Liver (tissue), 9 donors: ENCODE measurements around the gene ZSWIM1. TPM values are rescaled to one million over a fixed set of nuclear protein-coding genes. Genes with fewer than 3 reads are reported as not detected.

Experiments used
- DNase-seq: peaks from one replicate; pipeline ENCODE4 v3.0.0-alpha.2; 2017; ENCODE audit warnings: low spot score
- H3K27ac ChIP-seq, 2 donors: one replicate each; pipeline ENCODE4 v1.7.0; 2013; ENCODE audit warnings: inconsistent platforms in 2 of 2, low read length in 2 of 2, control low read depth in 1 of 2, low read depth in 1 of 2, mild to moderate bottlenecking in 1 of 2
- H3K27me3 ChIP-seq, 4 donors: one replicate each; pipeline versions ENCODE4 v1.6.1 to v1.7.0; 2013; ENCODE audit warnings: low read length in 3 of 4, inconsistent platforms in 1 of 4, mild to moderate bottlenecking in 1 of 4, moderate library complexity in 1 of 4; ENCODE audit not compliant: control insufficient read depth in 4 of 4, insufficient read depth in 4 of 4
- H3K36me3 ChIP-seq, 4 donors: one replicate each; pipeline versions ENCODE4 v1.6.1 to v1.7.0; 2013; ENCODE audit warnings: low read length in 3 of 4, mild to moderate bottlenecking in 3 of 4, low read depth in 1 of 4, moderate library complexity in 1 of 4; ENCODE audit not compliant: control insufficient read depth in 4 of 4, insufficient read depth in 3 of 4
- H3K4me1 ChIP-seq, 4 donors: one replicate each; pipeline versions ENCODE4 v1.6.1 to v1.7.0; 2013; ENCODE audit warnings: low read length in 3 of 4, mild to moderate bottlenecking in 3 of 4, moderate library complexity in 1 of 4; ENCODE audit not compliant: control insufficient read depth in 4 of 4, insufficient read depth in 4 of 4
- H3K4me3 ChIP-seq, 3 donors: one replicate each; pipeline versions ENCODE4 v1.6.1 to v1.7.0; 2013; ENCODE audit warnings: low read length in 3 of 3, control low read depth in 1 of 3, low read depth in 1 of 3, mild to moderate bottlenecking in 1 of 3
- H3K9ac ChIP-seq, 2 donors: one replicate each; pipeline ENCODE4 v1.7.0; 2013; ENCODE audit warnings: low read length in 2 of 2, mild to moderate bottlenecking in 2 of 2, moderate library complexity in 2 of 2, control low read depth in 1 of 2, low read depth in 1 of 2
- H3K9me3 ChIP-seq, 4 donors: one replicate each; pipeline versions ENCODE4 v1.6.1 to v1.7.0; 2013; ENCODE audit warnings: low read length in 3 of 4; ENCODE audit not compliant: control insufficient read depth in 4 of 4
- EGR1 ChIP-seq, 2 donors: IDR thresholded peaks; 2 replicates each; pipeline ENCODE4 v1.6.1; 2016 to 2018; ENCODE audit warnings: antibody characterized with exemption in 2 of 2, low read depth in 2 of 2
- FOXA1 ChIP-seq: IDR thresholded peaks from 2 replicates; pipeline ENCODE4 v1.6.1; 2016; ENCODE audit warnings: antibody characterized with exemption
- FOXA2 ChIP-seq: IDR thresholded peaks from 2 replicates; pipeline ENCODE4 v1.6.1; 2016; ENCODE audit warnings: antibody characterized with exemption
- GABPA ChIP-seq, 2 donors: IDR thresholded peaks in 1 of 2; conservative IDR thresholded peaks in 1 of 2; 2 replicates each; pipeline ENCODE4 v1.6.1; 2016; ENCODE audit warnings: antibody characterized with exemption in 2 of 2, mild to moderate bottlenecking in 1 of 2, moderate library complexity in 1 of 2
- HNF4A ChIP-seq, 2 donors: conservative IDR thresholded peaks; 2 replicates each; pipeline ENCODE4 v1.6.1; 2016; ENCODE audit warnings: antibody characterized with exemption in 2 of 2, mild to moderate bottlenecking in 2 of 2
- NR2F2 ChIP-seq: IDR thresholded peaks from 2 replicates; pipeline ENCODE4 v1.6.1; 2016; ENCODE audit warnings: antibody characterized with exemption
- RAD21 ChIP-seq, 2 donors: IDR thresholded peaks; 2 replicates each; pipeline ENCODE4 v1.6.1; 2016; ENCODE audit warnings: antibody characterized with exemption in 2 of 2, mild to moderate bottlenecking in 2 of 2
- RXRA ChIP-seq, 2 donors: IDR thresholded peaks; 2 replicates each; pipeline ENCODE4 v1.6.1; 2017 to 2018; ENCODE audit warnings: antibody characterized with exemption in 2 of 2, mild to moderate bottlenecking in 1 of 2
- SP1 ChIP-seq: IDR thresholded peaks from 2 replicates; pipeline ENCODE4 v1.6.1; 2018; ENCODE audit warnings: antibody characterized with exemption, mild to moderate bottlenecking
- TAF1 ChIP-seq: conservative IDR thresholded peaks from 2 replicates; pipeline ENCODE4 v1.6.1; 2016; ENCODE audit warnings: antibody characterized with exemption, mild to moderate bottlenecking
- YY1 ChIP-seq: IDR thresholded peaks from 2 replicates; pipeline ENCODE4 v1.6.1; 2016; ENCODE audit warnings: antibody characterized with exemption, mild to moderate bottlenecking
- WGBS: extraction: QIAGEN DNeasy Blood & Tissue Kit; methylation state at CpG from one replicate; pipeline ENCODE4 v1.1.7; 2013; 5-methylcytosine and 5-hydroxymethylcytosine counted together
- polyA plus RNA-seq, 2 donors: library from polyadenylated mRNA; stranded (reverse) in 1 of 2; unstranded in 1 of 2; fragments of 200-250 nt in 1 of 2; fragments of >200 nt in 1 of 2; fragmentation: Nextera tagmentation in 1 of 2; extraction: Ambion mirVana in 1 of 2; gene quantifications; one replicate each; pipeline versions ENCODE4 v1.2.1 to v1.2.3, GENCODE V29; 2013 to 2015
- total RNA-seq, 2 donors: library from RNA; depleted of rRNA; stranded (reverse); fragments of >200 nt; gene quantifications; one replicate each; pipeline ENCODE4 v1.2.3, GENCODE V29; 2014
- TF ChIP-seq, protein P1 (sequence below): fragments of 150-350 bp; IDR thresholded peaks from 2 replicates; pipeline ENCODE4 v1.5.1; 2017; ENCODE audit warnings: improper control_type of control experiment, low read depth, low read length; ENCODE audit not compliant: missing input control
- TF ChIP-seq, protein P2 (sequence below): IDR thresholded peaks from 2 replicates; pipeline ENCODE4 v1.6.1; 2016; ENCODE audit warnings: antibody characterized with exemption
- TF ChIP-seq, protein P3 (sequence below): IDR thresholded peaks from 2 replicates; pipeline ENCODE4 v1.6.1; 2016; ENCODE audit warnings: antibody characterized with exemption
- TF ChIP-seq, protein P4 (sequence below): IDR thresholded peaks from 2 replicates; pipeline ENCODE4 v1.6.1; 2016; ENCODE audit warnings: antibody characterized with exemption
- donor health status: healthy.
- donor health status: healthy.
- donor health status: healthy.
- donor health status: healthy.
- donor health status: healthy.

ZSWIM1 gene
- total and polyA plus RNA-seq, 4 donors, result 2.1 to 5.0 (median 2.3) TPM

DNA sequence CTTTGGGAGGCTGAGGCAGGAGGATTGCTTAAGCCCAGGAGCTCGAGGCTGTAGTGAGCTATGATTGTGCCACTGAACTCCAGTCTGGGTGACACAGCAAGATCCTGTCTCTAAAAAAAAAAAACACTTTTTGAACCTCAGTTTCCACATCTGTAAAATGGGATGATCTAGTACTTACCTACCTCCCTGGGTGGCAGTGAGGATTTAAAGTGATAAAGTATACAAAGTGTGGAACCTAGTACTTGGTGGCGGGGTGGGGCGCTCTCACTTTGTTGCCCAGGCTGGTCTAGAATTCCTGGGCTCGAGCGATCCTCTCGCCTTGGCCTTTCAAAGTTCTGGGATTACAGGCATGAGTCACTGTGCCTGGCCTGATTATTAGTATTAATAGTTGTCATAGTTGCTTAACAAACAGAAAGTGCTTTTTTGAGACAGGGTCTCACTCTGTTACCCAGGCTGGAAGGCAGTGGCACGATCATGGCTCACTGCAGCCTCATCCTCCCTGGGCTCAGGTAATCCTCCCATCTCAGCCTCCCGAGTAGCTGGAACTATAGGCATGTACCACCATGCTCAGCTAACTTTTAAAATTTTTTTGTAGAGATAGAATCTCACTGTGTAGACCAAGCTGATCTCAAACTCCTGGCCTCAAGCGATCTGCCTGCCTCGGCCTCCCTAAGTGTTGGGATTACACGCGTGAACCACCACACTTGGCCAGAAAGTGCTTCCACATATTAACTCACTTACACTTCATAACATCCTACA, 37.9 kb downstream of the ZSWIM1 start (continued):
- TF ChIP-seq, protein P1, sequence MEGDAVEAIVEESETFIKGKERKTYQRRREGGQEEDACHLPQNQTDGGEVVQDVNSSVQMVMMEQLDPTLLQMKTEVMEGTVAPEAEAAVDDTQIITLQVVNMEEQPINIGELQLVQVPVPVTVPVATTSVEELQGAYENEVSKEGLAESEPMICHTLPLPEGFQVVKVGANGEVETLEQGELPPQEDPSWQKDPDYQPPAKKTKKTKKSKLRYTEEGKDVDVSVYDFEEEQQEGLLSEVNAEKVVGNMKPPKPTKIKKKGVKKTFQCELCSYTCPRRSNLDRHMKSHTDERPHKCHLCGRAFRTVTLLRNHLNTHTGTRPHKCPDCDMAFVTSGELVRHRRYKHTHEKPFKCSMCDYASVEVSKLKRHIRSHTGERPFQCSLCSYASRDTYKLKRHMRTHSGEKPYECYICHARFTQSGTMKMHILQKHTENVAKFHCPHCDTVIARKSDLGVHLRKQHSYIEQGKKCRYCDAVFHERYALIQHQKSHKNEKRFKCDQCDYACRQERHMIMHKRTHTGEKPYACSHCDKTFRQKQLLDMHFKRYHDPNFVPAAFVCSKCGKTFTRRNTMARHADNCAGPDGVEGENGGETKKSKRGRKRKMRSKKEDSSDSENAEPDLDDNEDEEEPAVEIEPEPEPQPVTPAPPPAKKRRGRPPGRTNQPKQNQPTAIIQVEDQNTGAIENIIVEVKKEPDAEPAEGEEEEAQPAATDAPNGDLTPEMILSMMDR, result no peak
- TF ChIP-seq FOXA2 (no peak), GABPA (IDR thresholded peaks at IDR 0.05 in 1 of 2, conservative IDR thresholded peaks at IDR 0.05 in 1 of 2) (no peak)
- TF ChIP-seq, protein P2, sequence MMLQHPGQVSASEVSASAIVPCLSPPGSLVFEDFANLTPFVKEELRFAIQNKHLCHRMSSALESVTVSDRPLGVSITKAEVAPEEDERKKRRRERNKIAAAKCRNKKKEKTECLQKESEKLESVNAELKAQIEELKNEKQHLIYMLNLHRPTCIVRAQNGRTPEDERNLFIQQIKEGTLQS, result no peak

DNA sequence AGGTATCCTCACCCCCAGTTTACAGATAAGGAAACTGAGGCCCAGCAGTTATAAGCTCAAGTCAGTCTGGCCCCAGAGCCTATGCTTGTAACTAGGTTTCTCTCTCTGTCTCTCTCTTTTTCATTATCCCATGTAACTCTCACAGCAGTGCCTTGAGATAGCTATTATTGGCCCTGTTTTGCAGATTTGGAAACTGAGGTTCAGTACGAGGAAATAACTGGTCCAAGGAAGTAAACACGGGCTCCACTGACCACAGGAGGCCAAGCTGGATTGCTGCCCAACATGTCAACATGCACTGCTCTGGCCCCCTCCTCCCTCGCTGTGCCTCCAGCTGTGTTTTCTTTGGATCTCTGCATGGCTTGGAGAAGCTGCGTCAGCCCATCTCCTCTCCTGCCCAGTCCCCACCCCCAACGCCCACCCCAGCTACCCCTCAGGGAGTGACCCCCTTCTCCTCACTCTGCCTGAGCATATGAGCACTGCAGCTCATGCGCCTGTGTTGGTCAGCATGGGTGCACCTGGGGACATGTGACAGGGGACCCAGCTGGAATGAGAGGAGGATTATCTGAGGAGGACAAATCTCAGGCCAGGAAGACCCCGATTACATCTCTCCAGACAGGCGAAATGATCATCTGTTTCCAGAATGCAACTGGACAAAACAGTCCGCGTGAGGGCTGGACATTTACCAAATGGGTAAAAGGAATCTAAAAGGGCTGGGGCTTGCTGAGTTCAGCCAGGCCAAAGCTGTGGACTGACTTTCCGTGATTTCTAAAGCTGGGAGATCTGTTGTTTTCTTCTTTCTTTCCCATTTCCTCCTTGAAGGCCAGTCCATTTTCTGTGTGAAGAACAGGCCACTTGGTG, 38.7 kb downstream of the ZSWIM1 start:
- TF ChIP-seq RAD21 (IDR thresholded peaks at IDR 0.05), result no peak
- TF ChIP-seq HNF4A (conservative IDR thresholded peaks at IDR 0.05), result no peak
- TF ChIP-seq GABPA (IDR thresholded peaks at IDR 0.05 in 1 of 2, conservative IDR thresholded peaks at IDR 0.05 in 1 of 2), result no peak
- no peak for TF ChIP-seq RXRA (IDR thresholded peaks at IDR 0.05)
- TF ChIP-seq, protein P1, result no peak
- TF ChIP-seq YY1, result no peak
- TF ChIP-seq NR2F2, result no peak
- no peak for TF ChIP-seq TAF1
- TF ChIP-seq SP1, result no peak
- TF ChIP-seq, protein P3, sequence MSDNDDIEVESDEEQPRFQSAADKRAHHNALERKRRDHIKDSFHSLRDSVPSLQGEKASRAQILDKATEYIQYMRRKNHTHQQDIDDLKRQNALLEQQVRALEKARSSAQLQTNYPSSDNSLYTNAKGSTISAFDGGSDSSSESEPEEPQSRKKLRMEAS, result no peak
- no peak for TF ChIP-seq EGR1 (IDR thresholded peaks at IDR 0.05; ENCODE audit: low read depth in 2 of 2)
- TF ChIP-seq, protein P2, result no peak
- TF ChIP-seq, protein P4, sequence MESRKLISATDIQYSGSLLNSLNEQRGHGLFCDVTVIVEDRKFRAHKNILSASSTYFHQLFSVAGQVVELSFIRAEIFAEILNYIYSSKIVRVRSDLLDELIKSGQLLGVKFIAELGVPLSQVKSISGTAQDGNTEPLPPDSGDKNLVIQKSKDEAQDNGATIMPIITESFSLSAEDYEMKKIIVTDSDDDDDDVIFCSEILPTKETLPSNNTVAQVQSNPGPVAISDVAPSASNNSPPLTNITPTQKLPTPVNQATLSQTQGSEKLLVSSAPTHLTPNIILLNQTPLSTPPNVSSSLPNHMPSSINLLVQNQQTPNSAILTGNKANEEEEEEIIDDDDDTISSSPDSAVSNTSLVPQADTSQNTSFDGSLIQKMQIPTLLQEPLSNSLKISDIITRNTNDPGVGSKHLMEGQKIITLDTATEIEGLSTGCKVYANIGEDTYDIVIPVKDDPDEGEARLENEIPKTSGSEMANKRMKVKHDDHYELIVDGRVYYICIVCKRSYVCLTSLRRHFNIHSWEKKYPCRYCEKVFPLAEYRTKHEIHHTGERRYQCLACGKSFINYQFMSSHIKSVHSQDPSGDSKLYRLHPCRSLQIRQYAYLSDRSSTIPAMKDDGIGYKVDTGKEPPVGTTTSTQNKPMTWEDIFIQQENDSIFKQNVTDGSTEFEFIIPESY, result no peak
- no peak for TF ChIP-seq FOXA2
- TF ChIP-seq FOXA1, result no peak
- H3K4me1 ChIP-seq, result peaks cover under 1 to 23% (median 7%) of the 10 kb centered on the region in 4 donors
- 33% methylated on average over 11 of the region's 11 CpGs for WGBS
- no peaks in the 10 kb centered on the region for H3K9me3 ChIP-seq
- DNase-seq, result peak; percentile 53
- H3K9ac ChIP-seq, result peak overlapping the region in 1 of 2 donors; percentile 44
- peak overlapping the region; percentile 47 to 58 for H3K27ac ChIP-seq
- H3K4me3 ChIP-seq, result no peak overlapping the region
- no peaks in the 10 kb centered on the region for H3K36me3 ChIP-seq
- H3K27me3 ChIP-seq, result no peaks in the 10 kb centered on the region
